HCT116 (cell line): Measurements from ENCODE around the gene MAST4.

ENCODE experiments used
- CTCF ChIP-seq, 3 experiments: fragments of 200-600 bp in 1 of 3; sonication (generic) in 1 of 3; IDR thresholded peaks in 2 of 3; conservative IDR thresholded peaks in 1 of 3; 2 replicates each; pipeline ENCODE4 v1.5.1; 2012 to 2017; ENCODE audit warnings: low read depth in 2 of 3, low read length in 2 of 3, antibody characterized with exemption in 1 of 3, borderline replicate concordance in 1 of 3, control low read depth in 1 of 3, mild to moderate bottlenecking in 1 of 3, mixed read lengths in 1 of 3, mixed run types in 1 of 3, moderate library complexity in 1 of 3; ENCODE audit not compliant: insufficient read depth in 1 of 3
- POLR2A ChIP-seq: IDR thresholded peaks from 2 replicates; pipeline ENCODE4 v1.7.0; 2011; ENCODE audit warnings: borderline replicate concordance; ENCODE audit not compliant: insufficient read depth, insufficient read length; ENCODE audit errors: extremely low read depth
- YY1 ChIP-seq: IDR thresholded peaks from 2 replicates; pipeline ENCODE4 v1.6.1; 2011; ENCODE audit warnings: low read length, low read depth, moderate library complexity, mild to moderate bottlenecking; ENCODE audit not compliant: insufficient replicate concordance; ENCODE audit errors: extremely low read depth
- ZNF274 ChIP-seq: fragments of 200-500 bp; sonication (Bioruptor generic); IDR thresholded peaks from 2 replicates; pipeline ENCODE4 v1.6.1; 2014; ENCODE audit warnings: mild to moderate bottlenecking, low read depth, low read length, inconsistent platforms

GRCh38 chr5:67050125-67050524 is 453.9 kb downstream of the MAST4 start:
- TF ChIP-seq ZNF274 (no peak), YY1 (no peak), POLR2A (no peak), CTCF (IDR thresholded peaks at IDR 0.05 in 2 of 3, conservative IDR thresholded peaks at IDR 0.05 in 1 of 3; ENCODE audit: borderline replicate concordance in 1 of 3, insufficient read depth in 1 of 3, low read depth in 2 of 3, low read length in 2 of 3) (no peak)
